NCI-H1694 (cell line): ENCODE data around the gene SNED1.

Experiments used
- DNase-seq: peaks from one replicate; lab custom pipeline; 2025; lab: John Stamatoyannopoulos, UW

Gene SNED1

GRCh38 chr2:241006412-241006811 lies 8.0 kb downstream of the SNED1 start:
- no peak for DNase-seq

GRCh38 chr2:241007111-241007510 lies 8.7 kb downstream of the SNED1 start:
- no peak for DNase-seq

- DNase-seq, result no peak
Observed at GRCh38 chr2:241007880-241008710, 9.7 kb downstream of the SNED1 start.

GRCh38 chr2:241008711-241009121 lies 10.3 kb downstream of the SNED1 start:
- DNase-seq, result no peak

GRCh38 chr2:241009191-241009590 lies 10.8 kb downstream of the SNED1 start:
- no peak for DNase-seq

GRCh38 chr2:241009601-241010530 lies 11.4 kb downstream of the SNED1 start:
- DNase-seq, result no peak

GRCh38 chr2:241010531-241011295 lies 12.3 kb downstream of the SNED1 start:
- no peak for DNase-seq

GRCh38 chr2:241011296-241011600 lies 12.8 kb downstream of the SNED1 start:
- DNase-seq, result no peak

GRCh38 chr2:241011751-241012510 lies 13.5 kb downstream of the SNED1 start:
- no peak for DNase-seq

GRCh38 chr2:241014224-241014623 lies 15.8 kb downstream of the SNED1 start:
- no peak for DNase-seq

GRCh38 chr2:241014764-241015163 lies 16.3 kb downstream of the SNED1 start:
- DNase-seq, result no peak

GRCh38 chr2:241015439-241015838 lies 17.0 kb downstream of the SNED1 start:
- no peak for DNase-seq

GRCh38 chr2:241017228-241017940 lies 19.0 kb downstream of the SNED1 start:
- no peak for DNase-seq

GRCh38 chr2:241018051-241018891 lies 19.9 kb downstream of the SNED1 start:
- no peak for DNase-seq

GRCh38 chr2:241019441-241020139 lies 21.2 kb downstream of the SNED1 start:
- no peak for DNase-seq

- no peak for DNase-seq
Observed at GRCh38 chr2:241020201-241020600, 21.8 kb downstream of the SNED1 start.

GRCh38 chr2:241020629-241021190 lies 22.3 kb downstream of the SNED1 start:
- no peak for DNase-seq

- DNase-seq, result no peak
Observed at GRCh38 chr2:241025639-241026038, 27.2 kb downstream of the SNED1 start.
